ENCODE measurements around the gene ITFG1. TPM values are rescaled to one million over a fixed set of nuclear protein-coding genes. Genes with fewer than 3 reads are reported as not detected.

ITFG1 gene
- total and polyA plus RNA-seq, 2 of the 13 experiments (the other 11 are each of a cell fraction or from before 2014, with no cell fraction given) = 74.5 to 150 TPM

DNA sequence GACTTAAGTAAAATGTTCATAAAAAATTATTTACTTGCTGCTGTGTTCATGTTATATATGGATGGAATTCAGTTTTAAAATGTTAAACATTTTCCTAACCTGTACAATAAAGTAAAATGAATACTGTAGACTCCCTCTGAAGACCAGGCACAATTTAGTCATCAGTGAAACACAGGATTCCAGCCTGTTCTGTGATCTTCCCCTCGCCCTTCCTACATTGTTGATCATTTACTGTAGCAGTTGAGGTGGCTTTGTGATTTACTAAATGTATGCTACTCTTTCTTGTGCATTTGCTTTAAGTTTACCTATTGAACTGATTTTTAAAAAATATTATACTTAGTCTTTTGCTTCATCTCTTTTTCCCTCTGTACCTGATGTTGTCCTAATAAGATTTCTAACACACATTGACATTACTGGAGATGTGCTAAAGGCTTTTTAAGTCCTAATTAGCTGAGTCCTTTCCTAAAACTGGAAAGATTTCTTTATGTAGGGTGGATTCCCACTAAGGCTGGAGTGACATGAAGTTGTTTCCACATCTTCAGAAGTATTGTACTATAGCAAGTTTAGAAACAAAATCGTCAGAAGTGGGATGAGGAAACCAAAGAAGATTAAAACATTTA, 38.3 kb upstream of the ITFG1 start (continued):
- 0 out of 2 replicates have a peak, but pooled peaks have one; percentile 26 for TF ChIP-seq CCDC6 (CRISPR knock-in tag; IDR thresholded peaks at IDR 0.05)
- TF ChIP-seq, protein P1, sequence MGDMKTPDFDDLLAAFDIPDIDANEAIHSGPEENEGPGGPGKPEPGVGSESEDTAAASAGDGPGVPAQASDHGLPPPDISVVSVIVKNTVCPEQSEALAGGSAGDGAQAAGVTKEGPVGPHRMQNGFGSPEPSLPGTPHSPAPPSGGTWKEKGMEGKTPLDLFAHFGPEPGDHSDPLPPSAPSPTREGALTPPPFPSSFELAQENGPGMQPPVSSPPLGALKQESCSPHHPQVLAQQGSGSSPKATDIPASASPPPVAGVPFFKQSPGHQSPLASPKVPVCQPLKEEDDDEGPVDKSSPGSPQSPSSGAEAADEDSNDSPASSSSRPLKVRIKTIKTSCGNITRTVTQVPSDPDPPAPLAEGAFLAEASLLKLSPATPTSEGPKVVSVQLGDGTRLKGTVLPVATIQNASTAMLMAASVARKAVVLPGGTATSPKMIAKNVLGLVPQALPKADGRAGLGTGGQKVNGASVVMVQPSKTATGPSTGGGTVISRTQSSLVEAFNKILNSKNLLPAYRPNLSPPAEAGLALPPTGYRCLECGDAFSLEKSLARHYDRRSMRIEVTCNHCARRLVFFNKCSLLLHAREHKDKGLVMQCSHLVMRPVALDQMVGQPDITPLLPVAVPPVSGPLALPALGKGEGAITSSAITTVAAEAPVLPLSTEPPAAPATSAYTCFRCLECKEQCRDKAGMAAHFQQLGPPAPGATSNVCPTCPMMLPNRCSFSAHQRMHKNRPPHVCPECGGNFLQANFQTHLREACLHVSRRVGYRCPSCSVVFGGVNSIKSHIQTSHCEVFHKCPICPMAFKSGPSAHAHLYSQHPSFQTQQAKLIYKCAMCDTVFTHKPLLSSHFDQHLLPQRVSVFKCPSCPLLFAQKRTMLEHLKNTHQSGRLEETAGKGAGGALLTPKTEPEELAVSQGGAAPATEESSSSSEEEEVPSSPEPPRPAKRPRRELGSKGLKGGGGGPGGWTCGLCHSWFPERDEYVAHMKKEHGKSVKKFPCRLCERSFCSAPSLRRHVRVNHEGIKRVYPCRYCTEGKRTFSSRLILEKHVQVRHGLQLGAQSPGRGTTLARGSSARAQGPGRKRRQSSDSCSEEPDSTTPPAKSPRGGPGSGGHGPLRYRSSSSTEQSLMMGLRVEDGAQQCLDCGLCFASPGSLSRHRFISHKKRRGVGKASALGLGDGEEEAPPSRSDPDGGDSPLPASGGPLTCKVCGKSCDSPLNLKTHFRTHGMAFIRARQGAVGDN (CRISPR knock-in tag; IDR thresholded peaks at IDR 0.05) = no peak
- no peak for TF ChIP-seq KMT2A (CRISPR knock-in tag; IDR thresholded peaks at IDR 0.05)
- TF ChIP-seq MIER2 (CRISPR knock-in tag; IDR thresholded peaks at IDR 0.05) = no peak
- TF ChIP-seq CHD4 (IDR thresholded peaks at IDR 0.05; ENCODE audit: borderline replicate concordance, low read length) = peak; percentile 54; the same call in 1 of the 2 replicates
- TF ChIP-seq, protein P2, sequence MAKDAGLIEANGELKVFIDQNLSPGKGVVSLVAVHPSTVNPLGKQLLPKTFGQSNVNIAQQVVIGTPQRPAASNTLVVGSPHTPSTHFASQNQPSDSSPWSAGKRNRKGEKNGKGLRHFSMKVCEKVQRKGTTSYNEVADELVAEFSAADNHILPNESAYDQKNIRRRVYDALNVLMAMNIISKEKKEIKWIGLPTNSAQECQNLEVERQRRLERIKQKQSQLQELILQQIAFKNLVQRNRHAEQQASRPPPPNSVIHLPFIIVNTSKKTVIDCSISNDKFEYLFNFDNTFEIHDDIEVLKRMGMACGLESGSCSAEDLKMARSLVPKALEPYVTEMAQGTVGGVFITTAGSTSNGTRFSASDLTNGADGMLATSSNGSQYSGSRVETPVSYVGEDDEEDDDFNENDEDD (CRISPR knock-in tag; IDR thresholded peaks at IDR 0.05; ENCODE audit: borderline replicate concordance) = no peak
- peak; percentile 66; the same call in 1 of the 2 replicates for TF ChIP-seq SSRP1 (CRISPR knock-in tag; IDR thresholded peaks at IDR 0.05)
- TF ChIP-seq MED8 (CRISPR knock-in tag; IDR thresholded peaks at IDR 0.05; ENCODE audit: insufficient replicate concordance) = no peak
- no peak for TF ChIP-seq SP2 (CRISPR knock-in tag; IDR thresholded peaks at IDR 0.05)
- TF ChIP-seq, protein P3, sequence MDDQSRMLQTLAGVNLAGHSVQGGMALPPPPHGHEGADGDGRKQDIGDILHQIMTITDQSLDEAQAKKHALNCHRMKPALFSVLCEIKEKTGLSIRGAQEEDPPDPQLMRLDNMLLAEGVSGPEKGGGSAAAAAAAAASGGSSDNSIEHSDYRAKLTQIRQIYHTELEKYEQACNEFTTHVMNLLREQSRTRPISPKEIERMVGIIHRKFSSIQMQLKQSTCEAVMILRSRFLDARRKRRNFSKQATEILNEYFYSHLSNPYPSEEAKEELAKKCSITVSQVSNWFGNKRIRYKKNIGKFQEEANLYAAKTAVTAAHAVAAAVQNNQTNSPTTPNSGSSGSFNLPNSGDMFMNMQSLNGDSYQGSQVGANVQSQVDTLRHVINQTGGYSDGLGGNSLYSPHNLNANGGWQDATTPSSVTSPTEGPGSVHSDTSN (CRISPR knock-in tag; IDR thresholded peaks at IDR 0.05; ENCODE audit: borderline replicate concordance) = no peak
- TF ChIP-seq, protein P4, sequence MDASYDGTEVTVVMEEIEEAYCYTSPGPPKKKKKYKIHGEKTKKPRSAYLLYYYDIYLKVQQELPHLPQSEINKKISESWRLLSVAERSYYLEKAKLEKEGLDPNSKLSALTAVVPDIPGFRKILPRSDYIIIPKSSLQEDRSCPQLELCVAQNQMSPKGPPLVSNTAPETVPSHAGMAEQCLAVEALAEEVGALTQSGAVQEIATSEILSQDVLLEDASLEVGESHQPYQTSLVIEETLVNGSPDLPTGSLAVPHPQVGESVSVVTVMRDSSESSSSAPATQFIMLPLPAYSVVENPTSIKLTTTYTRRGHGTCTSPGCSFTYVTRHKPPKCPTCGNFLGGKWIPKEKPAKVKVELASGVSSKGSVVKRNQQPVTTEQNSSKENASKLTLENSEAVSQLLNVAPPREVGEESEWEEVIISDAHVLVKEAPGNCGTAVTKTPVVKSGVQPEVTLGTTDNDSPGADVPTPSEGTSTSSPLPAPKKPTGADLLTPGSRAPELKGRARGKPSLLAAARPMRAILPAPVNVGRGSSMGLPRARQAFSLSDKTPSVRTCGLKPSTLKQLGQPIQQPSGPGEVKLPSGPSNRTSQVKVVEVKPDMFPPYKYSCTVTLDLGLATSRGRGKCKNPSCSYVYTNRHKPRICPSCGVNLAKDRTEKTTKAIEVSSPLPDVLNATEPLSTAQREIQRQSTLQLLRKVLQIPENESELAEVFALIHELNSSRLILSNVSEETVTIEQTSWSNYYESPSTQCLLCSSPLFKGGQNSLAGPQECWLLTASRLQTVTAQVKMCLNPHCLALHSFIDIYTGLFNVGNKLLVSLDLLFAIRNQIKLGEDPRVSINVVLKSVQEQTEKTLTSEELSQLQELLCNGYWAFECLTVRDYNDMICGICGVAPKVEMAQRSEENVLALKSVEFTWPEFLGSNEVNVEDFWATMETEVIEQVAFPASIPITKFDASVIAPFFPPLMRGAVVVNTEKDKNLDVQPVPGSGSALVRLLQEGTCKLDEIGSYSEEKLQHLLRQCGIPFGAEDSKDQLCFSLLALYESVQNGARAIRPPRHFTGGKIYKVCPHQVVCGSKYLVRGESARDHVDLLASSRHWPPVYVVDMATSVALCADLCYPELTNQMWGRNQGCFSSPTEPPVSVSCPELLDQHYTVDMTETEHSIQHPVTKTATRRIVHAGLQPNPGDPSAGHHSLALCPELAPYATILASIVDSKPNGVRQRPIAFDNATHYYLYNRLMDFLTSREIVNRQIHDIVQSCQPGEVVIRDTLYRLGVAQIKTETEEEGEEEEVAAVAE (CRISPR knock-in tag; IDR thresholded peaks at IDR 0.05; ENCODE audit: borderline replicate concordance) = 0 out of 2 replicates have a peak, but pooled peaks have one; percentile 13
- no peak for TF ChIP-seq PHF8 (CRISPR knock-in tag; IDR thresholded peaks at IDR 0.05)
- TF ChIP-seq KAT2B (IDR thresholded peaks at IDR 0.05; ENCODE audit: borderline replicate concordance, low read depth, low read length) = no peak

Data from HepG2 (cell line).